Activated CD8-positive, alpha-beta memory T cell treated with anti-CD3 and anti-CD28 coated beads, Interleukin-2, amount 50 U/mL, for 1 hour (primary cell): Measurements from ENCODE around the gene LMO4.

ENCODE experiments used
- DNase-seq: peaks from one replicate; pipeline ENCODE4 v3.0.0-alpha.2; 2020; ENCODE audit errors: extremely low read depth

LMO4 gene

DNA sequence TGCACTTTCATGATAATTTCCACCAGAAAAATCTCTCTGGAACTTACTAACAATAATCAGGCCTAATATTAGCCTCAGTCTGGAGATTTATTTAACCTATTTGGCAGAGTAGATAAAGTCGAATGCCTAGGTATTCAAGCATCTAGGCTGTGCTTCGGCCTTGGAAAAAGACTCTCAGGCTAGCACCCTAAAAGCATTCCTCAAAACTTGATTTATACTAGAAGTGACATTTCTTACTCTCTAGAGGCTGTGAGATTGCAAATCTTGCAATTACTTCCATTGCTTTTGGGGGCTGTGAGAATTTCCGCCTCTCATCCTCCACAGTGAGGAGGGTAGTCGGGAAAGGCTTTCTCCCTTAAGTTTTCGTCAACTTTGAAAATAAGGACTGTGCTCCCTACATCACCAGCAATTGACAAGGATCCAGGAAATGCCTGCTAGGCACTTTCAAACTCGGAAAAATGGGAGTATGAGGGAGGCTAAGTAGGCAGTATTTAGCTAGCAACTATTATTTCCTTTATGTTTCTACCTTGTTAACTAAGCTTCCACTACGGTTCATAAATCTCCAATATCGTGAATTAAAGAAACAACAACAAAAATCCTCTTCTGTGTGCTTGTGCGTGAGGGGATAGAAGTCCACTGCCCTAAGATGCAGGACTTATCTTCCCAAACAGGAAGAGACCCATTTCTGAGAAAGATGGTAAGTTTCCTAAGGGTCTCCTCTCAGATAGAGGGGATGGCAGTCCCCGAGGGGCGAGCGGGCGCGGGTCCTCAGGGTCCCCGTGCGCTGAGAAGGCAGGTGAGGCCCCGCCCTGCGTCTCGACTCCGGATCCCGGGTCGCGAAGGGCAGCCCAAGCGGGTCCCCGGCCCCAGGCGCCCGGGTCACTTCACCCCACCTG, 1.1 kb upstream of the LMO4 start:
- DNase-seq, result no peak

- DNase-seq, result no peak
Observed at GRCh38 chr1:87329051-87329525, 408 bp downstream of the LMO4 start.

DNA sequence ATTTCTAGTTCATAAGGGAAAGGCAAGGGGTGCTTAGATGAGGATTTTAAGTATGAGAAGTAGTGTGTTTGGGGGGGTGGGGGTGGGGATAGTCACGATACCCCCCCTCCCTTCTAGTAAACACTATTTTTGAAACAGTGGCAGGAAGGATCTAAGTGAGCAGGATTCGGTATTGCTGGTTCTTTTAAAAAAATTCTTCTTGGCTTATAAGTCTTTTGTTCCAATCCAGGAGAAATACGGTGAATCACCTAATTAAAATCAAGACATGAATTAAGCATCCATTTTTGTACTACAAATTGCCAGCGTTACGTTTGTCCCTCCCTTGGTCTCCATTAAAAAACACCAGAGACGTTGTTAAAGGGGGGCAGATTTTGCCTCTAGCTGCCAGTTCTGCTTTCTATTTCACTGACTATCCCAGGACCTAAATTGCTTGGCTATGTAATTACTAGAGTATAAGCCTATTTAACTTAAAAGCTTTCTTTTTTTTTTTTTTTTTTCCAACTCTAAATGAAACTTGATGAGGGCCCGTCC, 911 bp downstream of the LMO4 start:
- DNase-seq, result no peak

DNA sequence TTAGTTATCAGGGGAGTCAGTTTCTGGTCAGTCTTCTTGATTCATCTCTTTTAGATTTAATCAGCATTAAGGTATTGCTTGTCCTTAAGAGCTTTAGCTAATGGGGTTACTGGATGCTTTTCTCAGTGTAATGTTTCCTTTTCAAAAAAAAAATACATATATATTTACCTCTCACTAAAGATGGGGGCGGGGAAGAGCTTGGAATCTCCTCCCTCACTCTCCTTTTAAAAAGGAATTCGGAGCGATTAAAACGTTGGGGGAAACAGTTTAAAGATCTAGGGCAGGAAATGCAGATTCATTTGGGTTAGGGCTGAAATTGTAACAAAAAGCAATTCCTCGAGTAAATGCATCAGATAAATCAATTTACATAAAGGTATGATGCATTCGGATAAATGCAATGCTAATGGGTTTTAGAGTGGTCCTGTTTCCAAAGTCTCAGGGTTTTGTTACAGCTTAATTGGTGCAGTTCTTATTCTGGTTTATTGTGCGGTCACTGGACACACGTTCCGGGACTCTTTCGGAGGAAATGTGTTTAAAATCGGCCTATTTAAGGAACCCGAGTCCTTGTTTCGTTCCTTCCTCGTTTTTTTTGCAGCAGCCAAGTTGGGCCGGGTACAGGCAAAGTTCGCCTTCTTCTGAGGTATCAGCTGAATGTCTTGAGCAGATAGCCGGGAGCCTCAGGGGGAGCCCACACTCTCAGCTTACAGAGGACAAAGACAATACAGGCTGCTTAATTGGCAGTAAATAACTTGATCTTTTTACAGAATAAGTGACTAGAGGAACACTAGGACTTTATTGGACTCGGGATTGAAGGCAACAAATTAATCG, 1.6 kb downstream of the LMO4 start:
- DNase-seq, result no peak

DNA sequence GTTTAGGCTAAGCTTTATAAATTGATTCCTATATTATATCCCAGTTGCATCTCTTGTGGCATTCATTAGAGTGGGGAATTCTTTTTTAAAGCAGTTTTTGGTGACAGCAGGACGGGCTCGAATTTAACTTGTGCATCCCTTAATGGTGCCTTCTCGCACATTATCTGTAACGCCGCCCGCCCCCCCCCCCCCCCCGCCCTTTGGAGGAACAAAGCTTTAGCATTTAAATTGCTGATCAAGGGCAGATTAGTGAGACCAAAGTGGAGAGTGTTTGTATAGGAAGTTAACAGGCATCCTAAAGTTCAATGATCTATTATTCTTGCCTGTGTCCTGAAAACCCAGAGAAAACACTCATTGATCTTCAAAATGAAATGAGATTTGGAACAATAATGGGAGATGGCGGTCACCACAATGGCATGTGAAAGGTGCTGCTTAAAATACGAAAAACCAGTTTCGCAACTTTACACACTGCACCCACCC, 2.2 kb downstream of the LMO4 start:
- no peak for DNase-seq

- DNase-seq, result no peak
Observed at GRCh38 chr1:87331365-87332241, 2.9 kb downstream of the LMO4 start.

DNA sequence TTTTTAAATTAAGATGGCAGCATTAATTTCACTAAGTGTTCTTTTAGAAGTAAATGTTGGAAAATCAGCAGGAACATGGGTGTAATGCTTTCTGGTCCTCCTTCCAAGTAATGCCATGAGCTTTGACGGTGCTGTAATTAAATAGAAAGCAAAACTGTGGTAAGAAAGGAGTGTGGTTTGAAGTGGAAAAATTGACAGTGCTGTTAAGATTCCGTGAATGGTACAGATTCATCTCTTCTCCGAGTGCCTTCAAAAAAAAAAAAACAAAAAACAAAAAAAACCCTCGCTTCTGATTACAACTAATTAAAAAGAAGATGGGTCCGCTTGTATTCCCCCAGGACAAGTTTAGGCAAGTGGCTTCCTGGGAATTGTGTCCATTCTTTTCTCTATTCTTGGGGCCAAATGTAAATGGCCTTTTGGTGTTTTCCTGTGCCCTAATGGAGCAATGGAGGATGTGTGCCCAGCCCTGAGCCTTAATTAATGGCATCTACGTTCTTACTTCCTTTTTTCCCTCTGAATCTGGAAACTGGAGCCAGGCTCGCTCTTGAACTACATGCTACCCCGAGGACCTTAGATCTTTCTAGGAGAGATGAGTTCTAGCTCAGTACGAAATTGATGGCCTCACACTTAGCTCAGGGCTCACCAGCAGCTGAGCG, 5.1 kb downstream of the LMO4 start:
- DNase-seq, result no peak

DNA sequence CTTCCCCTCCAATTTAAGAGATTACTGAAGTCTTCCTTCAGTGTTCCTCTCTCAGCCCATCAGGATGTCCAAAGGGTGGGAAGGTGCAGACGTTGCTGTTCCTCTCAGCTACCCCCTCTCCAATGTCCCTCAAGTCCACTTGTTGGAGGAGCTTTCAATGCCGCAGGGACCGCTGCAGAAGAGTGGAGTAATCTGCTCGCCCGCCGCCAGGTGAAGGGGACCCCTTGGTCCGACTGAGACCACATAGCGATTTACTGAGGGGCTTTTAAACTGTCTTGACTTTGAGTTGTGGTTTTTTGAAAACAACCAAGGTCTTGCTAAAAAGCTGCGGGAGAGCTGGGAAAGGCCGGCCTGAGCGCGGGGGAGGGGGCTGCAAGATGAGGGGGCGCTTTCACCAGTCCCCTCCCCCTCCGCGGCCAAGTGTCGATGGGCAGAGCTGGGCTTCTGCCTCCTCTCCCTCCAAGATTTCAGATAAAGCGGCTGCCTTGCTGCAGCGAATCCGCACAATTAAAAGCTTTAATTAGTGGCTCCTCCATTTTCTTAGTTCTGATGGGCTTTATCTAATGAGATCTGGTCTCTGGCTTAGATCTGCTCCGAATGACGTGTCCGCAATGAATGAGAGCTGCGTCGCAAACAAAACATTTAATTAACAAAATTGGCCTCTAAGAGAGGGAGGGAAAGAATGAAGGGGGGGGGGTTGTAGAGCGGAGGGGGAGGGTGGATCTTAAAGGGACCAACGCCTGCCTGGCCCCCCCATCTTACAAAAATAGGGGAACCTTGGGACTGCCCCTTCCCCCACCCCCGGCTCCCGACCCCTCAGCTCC, 5.9 kb downstream of the LMO4 start:
- DNase-seq, result no peak

DNA sequence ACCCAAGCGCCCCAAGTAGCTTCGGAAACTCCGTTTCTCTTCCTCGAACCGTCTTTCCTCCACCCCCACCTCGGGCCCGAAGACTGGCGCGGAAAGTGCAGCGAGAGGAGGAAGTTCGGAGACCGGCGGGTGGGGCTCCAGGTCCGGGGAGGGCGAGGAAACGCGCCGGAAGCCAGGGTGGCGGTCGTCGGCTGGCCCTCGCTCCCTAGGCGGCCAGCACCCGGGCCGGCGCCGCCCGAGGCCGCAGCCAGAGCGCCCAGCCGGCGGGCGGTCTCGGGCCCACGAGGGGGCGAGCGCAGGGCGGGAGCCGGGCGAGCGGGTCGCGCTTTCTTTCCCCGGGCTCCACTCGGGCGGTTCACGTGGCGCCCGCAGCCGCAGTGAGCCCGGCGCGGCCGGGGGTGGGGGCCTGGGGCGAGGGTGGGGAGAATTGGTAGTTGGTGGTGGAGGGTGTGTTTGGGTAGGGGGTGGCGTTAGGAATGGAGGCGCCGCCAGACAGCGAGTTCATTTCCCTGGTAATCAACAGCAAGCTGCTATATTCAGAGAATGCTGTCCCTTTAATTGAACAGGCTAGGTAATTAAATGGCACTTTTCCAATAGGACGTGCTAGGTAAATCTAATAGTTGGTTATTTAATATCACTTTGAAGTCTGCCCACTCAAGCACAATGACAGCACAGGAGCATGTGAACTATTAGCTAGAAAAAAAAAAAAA, 6.7 kb downstream of the LMO4 start:
- no peak for DNase-seq

DNA sequence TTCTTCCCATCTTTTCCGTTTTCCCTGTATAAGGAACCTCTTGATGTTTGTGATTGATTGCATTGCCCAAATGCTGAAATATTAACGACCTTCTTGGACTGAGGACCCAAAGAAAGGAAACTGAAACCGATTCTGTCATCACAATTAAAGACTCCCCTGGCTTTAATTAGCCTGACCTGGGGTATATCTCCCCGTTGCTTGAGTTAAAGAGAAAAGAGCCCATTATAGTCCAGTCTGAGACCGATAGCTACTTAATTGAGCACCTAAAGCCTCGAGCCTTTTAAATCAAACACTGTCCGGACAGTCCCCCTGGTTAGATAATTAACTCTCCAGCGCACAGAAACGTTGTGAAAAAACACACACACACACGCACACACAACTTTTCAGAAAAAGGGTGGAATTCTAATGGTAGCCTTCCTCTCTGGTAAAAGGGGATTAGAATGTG, 8.0 kb downstream of the LMO4 start:
- DNase-seq, result no peak

GRCh38 chr1:87337606-87338005, 8.9 kb downstream of the LMO4 start:
- no peak for DNase-seq

GRCh38 chr1:87338566-87338965, 9.9 kb downstream of the LMO4 start:
- DNase-seq, result no peak

GRCh38 chr1:87344231-87344630, 15.6 kb downstream of the LMO4 start:
- no peak for DNase-seq

DNA sequence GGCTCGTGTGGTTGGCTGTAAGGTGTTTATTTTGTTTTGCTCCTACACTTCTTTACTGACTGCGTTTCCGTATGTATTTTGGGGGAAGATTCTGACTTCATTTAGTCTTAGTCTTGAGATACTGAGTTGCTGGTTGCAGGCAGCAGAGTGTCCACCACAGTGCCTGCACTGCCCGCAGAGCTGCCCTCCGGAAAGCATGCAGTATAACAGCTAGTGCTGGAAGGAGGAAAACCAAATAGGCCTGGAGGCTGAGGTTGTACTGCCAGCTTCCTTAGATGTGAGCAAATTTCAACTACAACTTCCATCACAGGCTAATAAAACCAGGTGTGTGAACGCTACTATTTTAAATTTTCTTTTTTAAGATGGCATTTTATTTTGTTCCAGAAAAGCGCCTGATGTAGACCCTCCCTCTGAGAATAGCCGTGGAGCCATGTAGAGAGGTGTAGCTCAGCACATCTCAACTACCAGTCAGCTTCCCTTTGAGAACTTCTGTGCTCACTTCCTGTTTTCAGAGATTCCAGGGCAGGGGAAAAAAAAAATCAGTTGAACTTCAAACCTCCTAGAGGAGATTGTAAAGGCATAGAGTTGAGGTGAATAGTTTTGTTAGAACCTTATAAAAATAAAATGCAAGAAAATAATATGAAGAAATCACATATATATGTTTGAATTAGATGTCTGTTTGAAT, 17.6 kb downstream of the LMO4 start:
- no peak for DNase-seq

GRCh38 chr1:87348341-87349019, 19.8 kb downstream of the LMO4 start:
- no peak for DNase-seq

DNA sequence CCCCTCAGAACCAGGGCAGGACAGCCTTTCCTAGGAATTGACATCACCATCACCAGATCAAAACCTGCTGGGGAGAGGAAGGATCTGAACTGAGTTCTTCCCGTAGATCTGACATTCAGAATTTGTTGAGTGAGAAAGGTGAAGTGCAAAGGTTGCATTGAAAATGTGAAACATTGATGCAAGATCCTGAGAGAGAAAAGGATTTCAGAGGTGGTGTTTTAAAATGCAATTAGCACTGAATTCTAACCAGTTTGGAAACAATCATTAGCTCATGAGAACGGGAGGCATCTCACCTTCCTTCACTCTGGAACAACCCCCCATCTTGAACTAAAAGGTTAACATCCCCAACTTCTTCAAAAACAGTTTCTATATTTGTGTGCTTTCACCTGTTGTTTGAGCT, 20.4 kb downstream of the LMO4 start:
- no peak for DNase-seq

DNA sequence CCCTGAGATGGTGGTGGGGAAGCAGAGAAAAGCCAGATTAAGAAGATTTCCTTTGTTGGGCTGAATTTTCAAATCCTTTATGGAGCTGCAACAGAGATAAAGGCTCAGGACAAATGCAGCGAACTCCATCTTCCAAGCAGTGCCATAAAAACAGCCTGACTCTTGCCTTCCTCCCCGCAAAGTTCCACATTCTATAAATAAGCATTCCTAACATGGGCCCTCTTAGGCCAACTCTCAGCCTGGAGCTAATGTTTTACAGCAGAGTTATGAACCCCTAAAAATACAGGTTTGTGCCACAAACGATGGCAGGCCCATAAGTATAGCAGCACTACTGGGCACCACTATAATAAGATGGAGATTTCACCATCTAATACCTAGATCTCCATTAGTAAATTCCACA, 27.2 kb downstream of the LMO4 start:
- no peak for DNase-seq

GRCh38 chr1:87356591-87356990, 27.9 kb downstream of the LMO4 start:
- DNase-seq, result no peak
